Upper lobe of left lung (tissue), 6 donors: Measurements from ENCODE around the gene ADPRS. TPM values are rescaled to one million over a fixed set of nuclear protein-coding genes. Genes with fewer than 3 reads are reported as not detected.

Experiments used
- ATAC-seq, 2 donors: fragments of 200-7000 bp; cut with Tn5 transposase; one replicate each; pipeline ENCODE4 v1.9.1; 2022; ENCODE audit warnings: mild to moderate bottlenecking in 2 of 2, moderate library complexity in 2 of 2; ENCODE audit not compliant: low FRiP score in 2 of 2
- DNase-seq, 2 donors: peaks; one replicate each; pipeline ENCODE4 v3.0.0-alpha.2; 2019 to 2020
- H3K27ac ChIP-seq, 4 donors: fragments of 200-600 bp; sonication (generic); one replicate each; pipeline ENCODE4 v1.5.1; 2016 to 2019
- H3K27me3 ChIP-seq, 4 donors: fragments of 200-600 bp; sonication (generic); one replicate each; pipeline ENCODE4 v1.5.1; 2017 to 2019
- H3K36me3 ChIP-seq, 4 donors: fragments of 200-600 bp; sonication (generic); one replicate each; pipeline ENCODE4 v1.5.1; 2016 to 2019
- H3K4me1 ChIP-seq, 4 donors: fragments of 200-600 bp; sonication (generic); one replicate each; pipeline ENCODE4 v1.5.1; 2018 to 2019
- H3K4me3 ChIP-seq, 4 donors: fragments of 200-600 bp; sonication (generic); one replicate each; pipeline ENCODE4 v1.5.1; 2017 to 2019; ENCODE audit warnings: mild to moderate bottlenecking in 2 of 4, moderate library complexity in 1 of 4
- H3K9me3 ChIP-seq, 4 donors: fragments of 200-600 bp; sonication (generic); one replicate each; pipeline ENCODE4 v1.5.1; 2018 to 2019
- CTCF ChIP-seq, 6 experiments: fragments of 450-650 bp in 4 of 6; fragments of 200-600 bp in 2 of 6; sonication (generic) in 2 of 6; IDR thresholded peaks; one replicate each; pipeline ENCODE4 v1.5.1; 2016 to 2019; ENCODE audit warnings: antibody characterized with exemption in 6 of 6
- EP300 ChIP-seq, 4 donors: sonication (generic); formaldehyde crosslinking; IDR thresholded peaks; one replicate each; pipeline ENCODE4 v1.5.1; 2017; ENCODE audit warnings: antibody characterized with exemption in 4 of 4, control low read depth in 2 of 4
- POLR2A ChIP-seq, 4 donors: fragments of 450-650 bp; IDR thresholded peaks; one replicate each; pipeline ENCODE4 v1.5.1; 2016 to 2017; ENCODE audit warnings: antibody characterized with exemption in 4 of 4, mild to moderate bottlenecking in 2 of 4
- POLR2AphosphoS5 ChIP-seq, 2 donors: sonication (generic); formaldehyde crosslinking; IDR thresholded peaks; one replicate each; pipeline ENCODE4 v1.5.1; 2017; ENCODE audit warnings: antibody characterized with exemption in 2 of 2
- WGBS, 2 donors: methylation state at CpG; one replicate each; pipeline ENCODE4 v1.1.5; 2017 to 2018; 5-methylcytosine and 5-hydroxymethylcytosine counted together
- total RNA-seq, 6 donors: library from RNA; depleted of rRNA in 4 of 6; stranded (reverse); fragments of >200 nt in 4 of 6; gene quantifications; one replicate each; pipeline versions ENCODE4 v1.1.0 to v1.2.1, GENCODE V29; 2016 to 2021
- donor health status: DM: no; HTN: no; CAD: no; lungs with moderate emphysema.
- donor health status: DM: no; HTN: yes; CAD: no; lungs with severe emphysema.

Gene ADPRS
- total RNA-seq, 6 donors from 2014 or later = 29.3 to 60.0 (median 45.8) TPM

GRCh38 chr1:36091698-36092097 lies 3.0 kb downstream of the ADPRS start:
- Histone ChIP-seq H3K36me3 (peaks cover 15 to 55% (median 40%) of the 10 kb centered on the region in 4 donors), H3K27ac (no peak overlapping the region), H3K4me1 (peaks cover 30 to 52% (median 38%) of the 10 kb centered on the region in 4 donors), H3K27me3 (no peaks in the 10 kb centered on the region), H3K4me3 (no peak overlapping the region), H3K9me3 (no peaks in the 10 kb centered on the region)
- DNase-seq (no peak), ATAC-seq (no peak)
- no peak for TF ChIP-seq CTCF (IDR thresholded peaks at IDR 0.05)
- no peak for TF ChIP-seq EP300 (IDR thresholded peaks at IDR 0.05)
- TF ChIP-seq POLR2AphosphoS5 (IDR thresholded peaks at IDR 0.05) = no peak
- TF ChIP-seq POLR2A (IDR thresholded peaks at IDR 0.05) = no peak
- 88 to 91% methylated on average over 10 to 13 of the region's 13 CpGs for WGBS, 2 donors

DNA sequence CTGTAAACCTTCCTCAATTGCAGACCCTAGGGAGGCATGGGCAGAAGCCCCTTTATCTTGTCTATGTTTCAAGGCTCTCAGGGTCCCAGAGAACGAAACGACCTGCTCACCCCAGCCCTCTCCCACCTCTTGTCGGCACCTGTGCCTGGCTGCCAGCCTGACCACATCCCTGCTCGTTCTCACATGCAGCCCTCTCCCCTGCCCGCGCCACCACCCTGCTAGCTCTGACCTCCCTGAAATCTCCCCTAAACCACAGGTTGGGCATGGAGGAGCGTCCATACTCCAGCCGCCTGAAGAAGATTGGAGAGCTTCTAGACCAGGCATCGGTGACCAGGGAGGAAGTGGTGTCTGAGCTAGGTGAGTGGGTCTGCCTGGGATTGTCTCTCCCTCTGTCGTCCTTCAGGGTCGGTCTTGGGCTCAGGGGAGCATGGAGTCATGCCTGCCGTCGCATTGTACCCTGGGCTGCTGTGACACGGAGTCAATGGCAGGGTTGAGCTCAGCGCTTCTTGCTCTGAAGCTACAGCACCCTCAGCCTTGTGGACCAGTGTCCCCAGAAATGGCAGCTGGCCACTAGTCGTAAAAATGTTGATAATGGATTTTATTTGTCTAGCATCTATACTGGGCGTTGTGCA lies 3.6 kb downstream of the ADPRS start:
- Histone ChIP-seq H3K27ac (no peak overlapping the region), H3K4me1 (peaks cover 30 to 56% (median 39%) of the 10 kb centered on the region in 4 donors), H3K4me3 (no peak overlapping the region), H3K9me3 (no peaks in the 10 kb centered on the region), H3K27me3 (no peaks in the 10 kb centered on the region), H3K36me3 (peaks cover 15 to 55% (median 40%) of the 10 kb centered on the region in 4 donors)
- TF ChIP-seq CTCF (IDR thresholded peaks at IDR 0.05) (no peak), EP300 (IDR thresholded peaks at IDR 0.05) (no peak), POLR2AphosphoS5 (IDR thresholded peaks at IDR 0.05) (no peak), POLR2A (IDR thresholded peaks at IDR 0.05) (no peak)
- no peak for ATAC-seq
- WGBS, 2 donors = 88 to 96% methylated on average over 11 to 17 of the region's 17 CpGs
- DNase-seq = no peak

DNA sequence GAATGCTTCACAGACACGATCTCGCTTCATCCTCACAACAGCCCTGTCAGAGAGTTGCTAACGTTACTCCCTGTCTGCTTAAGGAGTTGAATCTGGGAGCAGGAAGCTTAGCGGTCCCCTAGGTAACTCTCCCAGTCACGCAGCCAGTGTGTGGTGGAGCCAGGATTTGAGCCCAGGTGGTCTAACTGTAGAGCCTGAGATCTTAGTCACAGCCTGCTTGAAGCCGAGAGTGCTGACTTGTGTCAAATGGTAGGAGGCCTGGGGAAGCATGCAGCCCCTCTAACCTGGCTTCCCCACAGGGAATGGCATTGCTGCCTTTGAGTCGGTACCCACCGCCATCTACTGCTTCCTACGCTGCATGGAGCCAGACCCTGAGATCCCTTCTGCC lies 4.1 kb downstream of the ADPRS start:
- 96% methylated on average over 5 to 9 of the region's 9 CpGs for WGBS, 2 donors
- Histone ChIP-seq H3K9me3 (no peaks in the 10 kb centered on the region), H3K27me3 (no peaks in the 10 kb centered on the region), H3K27ac (no peak overlapping the region), H3K36me3 (peaks cover 15 to 55% (median 40%) of the 10 kb centered on the region in 4 donors), H3K4me1 (peaks cover 30 to 56% (median 39%) of the 10 kb centered on the region in 4 donors), H3K4me3 (no peak overlapping the region)
- ATAC-seq (no peak), DNase-seq (no peak)
- no peak for TF ChIP-seq POLR2AphosphoS5 (IDR thresholded peaks at IDR 0.05)
- TF ChIP-seq CTCF (IDR thresholded peaks at IDR 0.05) = no peak
- no peak for TF ChIP-seq POLR2A (IDR thresholded peaks at IDR 0.05)
- TF ChIP-seq EP300 (IDR thresholded peaks at IDR 0.05) = no peak

DNA sequence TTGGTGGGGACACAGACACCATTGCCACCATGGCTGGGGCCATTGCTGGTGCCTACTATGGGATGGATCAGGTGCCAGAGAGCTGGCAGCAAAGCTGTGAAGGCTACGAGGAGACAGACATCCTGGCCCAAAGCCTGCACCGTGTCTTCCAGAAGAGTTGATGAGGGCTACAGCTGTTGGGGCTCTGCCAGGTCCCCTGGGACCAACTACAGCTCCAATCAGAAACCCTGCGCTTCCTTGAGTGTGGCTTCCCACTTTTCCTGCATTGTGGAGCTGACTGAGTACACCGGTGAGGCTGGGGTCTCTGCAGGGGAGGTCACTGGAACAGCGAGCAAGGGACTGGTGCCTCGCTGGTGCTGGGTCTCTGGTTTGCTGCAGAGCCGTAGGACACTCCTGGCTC lies 4.5 kb downstream of the ADPRS start:
- no peak overlapping the region for H3K4me3 ChIP-seq
- no peak overlapping the region for H3K27ac ChIP-seq
- H3K9me3 ChIP-seq = no peaks in the 10 kb centered on the region
- DNase-seq (no peak), ATAC-seq (no peak)
- no peaks in the 10 kb centered on the region for H3K27me3 ChIP-seq
- H3K36me3 ChIP-seq = peaks cover 15 to 55% (median 40%) of the 10 kb centered on the region in 4 donors
- WGBS, 2 donors = 100% methylated on average over 2 to 7 of the region's 7 CpGs
- H3K4me1 ChIP-seq = peaks cover 29 to 52% (median 37%) of the 10 kb centered on the region in 4 donors
- no peak for TF ChIP-seq POLR2A (IDR thresholded peaks at IDR 0.05)
- TF ChIP-seq CTCF (IDR thresholded peaks at IDR 0.05) = no peak
- TF ChIP-seq POLR2AphosphoS5 (IDR thresholded peaks at IDR 0.05) = no peak
- no peak for TF ChIP-seq EP300 (IDR thresholded peaks at IDR 0.05)

GRCh38 chr1:36093929-36094328 lies 5.2 kb downstream of the ADPRS start:
- 83% methylated on average over 3 of the region's 3 CpGs; no CpG with 5 or more reads in 1 of the 2 donors for WGBS, 2 donors
- Histone ChIP-seq H3K36me3 (peaks cover 15 to 55% (median 40%) of the 10 kb centered on the region in 4 donors), H3K4me1 (peaks cover 27 to 49% (median 34%) of the 10 kb centered on the region in 4 donors), H3K27ac (peak overlapping the region in 2 of 4 donors; percentile 4 to 9), H3K4me3 (no peak overlapping the region), H3K27me3 (no peaks in the 10 kb centered on the region), H3K9me3 (no peaks in the 10 kb centered on the region)
- no peak for ATAC-seq
- no peak for DNase-seq
- TF ChIP-seq EP300 (IDR thresholded peaks at IDR 0.05) = no peak
- no peak for TF ChIP-seq POLR2AphosphoS5 (IDR thresholded peaks at IDR 0.05)
- TF ChIP-seq POLR2A (IDR thresholded peaks at IDR 0.05) = no peak
- TF ChIP-seq CTCF (IDR thresholded peaks at IDR 0.05) = no peak
